RWPE1 (cell line): ENCODE measurements around the gene RNF157.

ENCODE experiments used
- CTCF ChIA-PET: fragments of 350-600 bp; sonication (Branson Sonifier 250); formaldehyde crosslinking; extraction: SDS; loops from one replicate; lab custom pipeline; 2021; lab: Yijun Ruan, JAX
- POLR2A ChIA-PET: fragments of 400-600 bp; formaldehyde crosslinking; extraction: SDS; loops from one replicate; lab custom pipeline; 2020; ENCODE audit warnings: antibody characterized with exemption; ENCODE audit not compliant: low non-redundant PET; lab: Yijun Ruan, JAX
- DNase-seq: peaks from one replicate; pipeline ENCODE4 v3.0.0; 2012; ENCODE audit warnings: low spot score
- H3K27ac ChIP-seq: fragments of 450-650 bp; 2 replicates; pipeline ENCODE4 v1.5.1; 2017
- CTCF ChIP-seq: fragments of 450-650 bp; conservative IDR thresholded peaks from 2 replicates; pipeline ENCODE4 v1.5.1; 2017; ENCODE audit warnings: low read depth, mild to moderate bottlenecking

Gene RNF157

GRCh38 chr17:76104140-76104895 is 136.0 kb downstream of the RNF157 start:
- ChIA-PET POLR2A (no interaction called here), CTCF (interaction anchor here (1.0 to 1.6 kb wide), 2 partner anchors 17 to 175 kb away, joined by 4 to 5 read pairs; no protein-coding TSS in a partner anchor)
- DNase-seq = no peak
- H3K27ac ChIP-seq = peak overlapping the region; percentile 79
- TF ChIP-seq CTCF = no peak

DNA sequence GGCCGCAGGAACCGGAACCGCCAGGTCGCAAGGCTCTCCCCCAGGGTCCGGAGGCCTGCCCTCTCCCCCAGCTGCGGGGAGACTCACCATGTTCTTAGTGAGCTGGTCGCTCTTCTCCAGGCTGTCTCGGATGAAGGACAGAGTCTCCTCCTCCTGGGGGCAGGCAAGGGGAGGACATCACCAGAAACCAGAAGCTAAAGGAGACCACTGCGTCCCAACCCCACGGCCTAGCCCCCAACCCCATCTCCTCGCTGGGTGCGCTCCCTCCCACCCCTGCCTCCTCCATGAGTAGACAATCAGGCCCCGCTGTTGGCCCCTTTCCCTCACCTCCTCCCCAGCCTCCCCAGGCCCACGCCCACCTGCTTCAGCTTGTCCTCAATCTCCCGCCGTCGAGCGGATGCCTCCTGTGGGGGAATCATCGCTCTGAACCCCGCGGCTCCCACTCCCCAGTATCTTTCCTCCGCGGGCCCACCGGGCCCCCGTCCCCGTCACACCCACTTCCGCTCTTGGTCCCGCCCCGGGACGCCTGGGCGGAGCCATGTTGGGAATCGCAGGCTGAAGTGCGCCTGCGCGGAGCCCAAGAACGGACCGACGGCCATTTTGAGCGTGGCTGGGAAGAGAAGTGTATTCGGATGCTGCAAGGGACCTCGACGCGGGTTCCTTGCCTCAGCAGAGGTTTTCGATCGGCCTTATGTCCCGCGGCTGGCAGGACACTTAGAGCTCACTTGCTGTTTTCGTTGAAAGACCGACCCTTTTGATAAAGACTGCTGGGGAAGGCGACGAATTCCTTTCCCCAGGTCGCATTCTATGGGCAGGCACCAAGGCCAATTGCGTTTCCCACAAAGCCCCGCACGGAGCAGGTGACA is 136.8 kb downstream of the RNF157 start, which contains the start of gene EXOC7:
Gene EXOC7, minus strand, starts transcription at position 514 of the 866 bp plus-strand sequence. Its CDS starts 95 bp downstream, at position 419.
- peak; percentile 95 for DNase-seq
- POLR2A ChIA-PET = interaction anchor here (1.2 kb wide), 1 partner anchor 20 kb away, joined by 3 read pairs; no protein-coding TSS in a partner anchor

GRCh38 chr17:76102944-76103273 is 137.4 kb downstream of the RNF157 start:
- DNase-seq = no peak
- ChIA-PET POLR2A (interaction anchor here (1.2 kb wide), 1 partner anchor 19 kb away, joined by 3 read pairs; no protein-coding TSS in a partner anchor), CTCF (interaction anchor here (0.5 to 1.2 kb wide), 4 partner anchors 38 to 197 kb away, joined by 3 to 4 read pairs (median 3); partner anchors contain the start of gene FOXJ1)
- no peak for TF ChIP-seq CTCF
- H3K27ac ChIP-seq = peak overlapping the region; percentile 79

More for the DNA sequence above, 136.8 kb downstream of the RNF157 start, which contains the start of gene EXOC7:
- no peak for TF ChIP-seq CTCF
- CTCF ChIA-PET = interaction anchor here (0.5 to 1.2 kb wide), 6 partner anchors 18 to 196 kb away, joined by 3 to 7 read pairs (median 4); partner anchors contain the start of gene FOXJ1
- peak within 1 kb of the TSS; percentile 79 for H3K27ac ChIP-seq

DNA sequence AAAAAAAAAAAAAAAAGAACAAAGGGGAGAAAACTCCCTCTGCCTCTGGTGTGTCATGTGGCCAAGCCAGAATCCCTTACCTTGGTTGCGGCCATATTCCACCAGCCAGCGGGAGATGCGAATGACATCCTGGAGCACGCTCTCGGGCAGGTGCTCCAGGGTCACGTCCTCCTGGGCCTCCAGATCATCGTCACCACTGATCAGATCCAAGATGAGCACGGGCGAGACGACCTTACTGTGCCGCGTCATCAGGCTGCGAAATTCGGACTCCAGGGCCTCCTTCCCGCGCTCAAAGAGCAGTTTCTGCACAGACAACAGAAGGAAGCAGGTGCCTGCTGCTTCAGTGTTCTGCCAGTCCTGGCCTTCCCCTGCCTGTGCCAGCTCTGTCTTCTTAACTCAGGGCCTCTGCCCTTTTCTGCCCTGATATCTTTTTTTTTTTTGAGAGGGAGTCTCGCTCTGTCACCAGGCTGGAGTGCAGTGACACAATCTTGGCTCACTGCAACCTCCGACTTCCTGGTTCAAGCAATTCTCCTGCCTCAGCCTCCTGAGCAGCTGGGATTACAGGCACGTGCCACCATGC is 142.5 kb downstream of the RNF157 start:
- H3K27ac ChIP-seq = no peak overlapping the region
- no peak for TF ChIP-seq CTCF
- CTCF ChIA-PET = no interaction called here
- DNase-seq = no peak
- POLR2A ChIA-PET = no interaction called here

DNA sequence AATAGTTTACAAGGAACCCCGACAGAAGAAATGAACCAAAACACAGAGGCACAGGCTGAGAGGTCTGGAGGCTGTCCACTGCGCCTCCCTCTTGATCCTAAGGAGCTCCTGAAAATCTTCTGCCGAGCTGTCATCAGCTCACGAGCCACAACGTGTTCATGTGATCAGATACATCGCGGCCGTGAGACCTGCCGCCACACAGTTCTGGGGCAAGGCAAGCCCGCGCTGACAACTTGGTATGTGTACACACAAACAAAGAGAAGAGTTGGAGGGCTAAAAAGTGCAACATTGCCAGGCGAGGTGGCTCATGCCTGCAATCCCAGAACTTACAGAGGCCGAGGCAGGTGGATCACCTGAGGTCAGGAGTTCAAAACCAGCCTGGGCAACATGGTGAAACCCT is 144.3 kb downstream of the RNF157 start:
- TF ChIP-seq CTCF = no peak
- ChIA-PET CTCF (no interaction called here), POLR2A (no interaction called here)
- no peak for DNase-seq
- H3K27ac ChIP-seq = no peak overlapping the region
